ENCODE results near the gene PITHD1. TPM values are rescaled to one million over a fixed set of nuclear protein-coding genes. Genes with fewer than 3 reads are reported as not detected.

Gene PITHD1
- total and polyA plus RNA-seq, 3 donors from 2014 or later = 83.7 to 99.3 (median 89.9) TPM

- DNase-seq = no peak
- H3K36me3 ChIP-seq (ENCODE audit: low read depth, missing control alignments) = no peaks in the 10 kb centered on the region
- H3K4me1 ChIP-seq = peaks cover 22% of the 10 kb centered on the region
- H3K4me3 ChIP-seq = peak overlapping the region in 1 of 2 donors; percentile 86
- H3K27ac ChIP-seq = peak overlapping the region in 1 of 2 donors; percentile 85
- no peak for TF ChIP-seq POLR2A (IDR thresholded peaks at IDR 0.05)
- TF ChIP-seq CTCF (IDR thresholded peaks at IDR 0.05) = no peak
- intact Hi-C loops (cut with DNase I; ENCODE audit: low total_unique reads) = no loop called here
- no peaks in the 10 kb centered on the region for H3K27me3 ChIP-seq
- no peaks in the 10 kb centered on the region for H3K9me3 ChIP-seq
- 62 to 67% methylated on average over 7 of the region's 7 CpGs for WGBS, 2 donors
Observed at GRCh38 chr1:23799255-23799569, 21.0 kb downstream of the PITHD1 start.

- 5 to 7% methylated on average over 10 to 47 of the region's 48 CpGs for WGBS, 2 donors
- Histone ChIP-seq H3K27ac (peak overlapping the region; percentile 85), H3K9me3 (no peaks in the 10 kb centered on the region), H3K4me1 (peaks cover 22% of the 10 kb centered on the region), H3K4me3 (peak overlapping the region; percentile 71 to 86), H3K36me3 (ENCODE audit: low read depth, missing control alignments) (no peaks in the 10 kb centered on the region), H3K27me3 (no peaks in the 10 kb centered on the region)
- intact Hi-C loops (cut with DNase I; ENCODE audit: low total_unique reads) = no loop called here
- TF ChIP-seq CTCF (IDR thresholded peaks at IDR 0.05) = no peak
- TF ChIP-seq POLR2A (IDR thresholded peaks at IDR 0.05) = no peak
- no peak for DNase-seq
Observed at GRCh38 chr1:23799570-23800399, 21.6 kb downstream of the PITHD1 start.

GRCh38 chr1:23800400-23801337 is 22.5 kb downstream of the PITHD1 start, which contains the start of gene GALE:
Gene GALE, minus strand, starts transcription at chr1:23800754. Its CDS starts 1,747 bp downstream, at chr1:23799007.
- H3K36me3 ChIP-seq (ENCODE audit: low read depth, missing control alignments) = no peaks in the 10 kb centered on the region
- TF ChIP-seq CTCF (IDR thresholded peaks at IDR 0.05) (peak in 1 of 3 experiments; percentile 37), POLR2A (IDR thresholded peaks at IDR 0.05) (no peak)

DNA sequence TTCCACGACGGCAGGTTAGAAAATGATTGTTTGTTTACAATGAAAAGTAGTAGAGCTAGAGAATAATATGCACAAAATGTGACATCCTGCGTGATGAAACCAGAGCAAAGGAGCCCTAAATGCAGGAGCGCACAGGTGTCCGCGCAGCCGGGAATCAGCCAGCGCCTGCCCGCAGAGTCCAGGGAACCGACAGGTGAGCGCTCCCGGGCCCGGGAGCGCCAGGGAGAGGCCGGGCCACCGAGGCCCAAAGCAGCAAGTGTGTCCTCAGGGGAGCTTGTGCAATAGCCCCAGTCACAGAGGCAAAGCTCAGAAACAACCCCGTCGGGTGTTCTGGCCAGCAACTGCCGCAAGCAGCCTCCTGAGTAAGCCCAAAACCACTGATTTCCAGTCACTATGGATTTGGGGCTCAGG is 23.1 kb downstream of the PITHD1 start:
- DNase-seq = no peak
- intact Hi-C loops (cut with DNase I; ENCODE audit: low total_unique reads) = no loop called here
- 12 to 19% methylated on average over 16 to 19 of the region's 19 CpGs for WGBS, 2 donors
- H3K27me3 ChIP-seq = no peaks in the 10 kb centered on the region
- no peaks in the 10 kb centered on the region for H3K36me3 ChIP-seq (ENCODE audit: low read depth, missing control alignments)
- H3K4me1 ChIP-seq = peaks cover 22% of the 10 kb centered on the region
- H3K9me3 ChIP-seq = no peaks in the 10 kb centered on the region
- H3K4me3 ChIP-seq = peak overlapping the region; percentile 71 to 86
- peak overlapping the region; percentile 85 for H3K27ac ChIP-seq
- no peak for TF ChIP-seq CTCF (IDR thresholded peaks at IDR 0.05)
- no peak for TF ChIP-seq POLR2A (IDR thresholded peaks at IDR 0.05)

More at GRCh38 chr1:23800400-23801337, 22.5 kb downstream of the PITHD1 start, which contains the start of gene GALE:
- peak; percentile 97 for DNase-seq
- H3K27me3 ChIP-seq = no peaks in the 10 kb centered on the region
- intact Hi-C loops (cut with DNase I; ENCODE audit: low total_unique reads) = no loop called here
- WGBS, 2 donors = 0 to 1% methylated on average over 6 to 66 of the region's 82 CpGs
- H3K4me3 ChIP-seq = peak within 1 kb of the TSS; percentile 71 to 86
- H3K9me3 ChIP-seq = no peaks in the 10 kb centered on the region
- H3K4me1 ChIP-seq = peaks cover 22% of the 10 kb centered on the region
- peak within 1 kb of the TSS; percentile 85 for H3K27ac ChIP-seq
